Bronchial epithelial cell (primary cell): ENCODE results near the gene CDSN. TPM values are rescaled to one million over a fixed set of nuclear protein-coding genes. Genes with fewer than 3 reads are reported as not detected.
A peak's percentile ranks its signal among the peaks of the same experiment; 100 is the strongest.

Source experiments
- DNase-seq: peaks from one replicate; pipeline ENCODE4 v3.0.0-alpha.2; 2010; ENCODE audit warnings: low read depth
- FAIRE-seq: peaks from 2 replicates; lab custom pipeline; 2011; peaks lifted over from hg19 to GRCh38; lab: Jason Lieb, UNC
- H3K27me3 ChIP-seq: 2 replicates; pipeline ENCODE4 v1.5.1; 2011; ENCODE audit warnings: low read length; ENCODE audit not compliant: control insufficient read depth, insufficient read depth
- H3K36me3 ChIP-seq: 2 replicates; pipeline ENCODE4 v1.5.1; 2011; ENCODE audit warnings: low read length; ENCODE audit not compliant: control insufficient read depth, insufficient read depth
- H3K4me3 ChIP-seq: 2 replicates; pipeline ENCODE4 v1.5.1; 2011; ENCODE audit warnings: mild to moderate bottlenecking, low read depth, low read length, control low read depth
- CTCF ChIP-seq: IDR thresholded peaks from 2 replicates; pipeline ENCODE4 v1.5.1; 2011; ENCODE audit warnings: mild to moderate bottlenecking, moderate library complexity, low read length, control low read depth, inconsistent platforms; ENCODE audit not compliant: insufficient read depth, severe bottlenecking
- total RNA-seq: library from RNA; depleted of rRNA; stranded (reverse); fragments of >200 nt; gene quantifications from 2 replicates; pipeline ENCODE4 v1.2.1, GENCODE V29; 2014

CDSN gene
- total RNA-seq, 1 donor from 2014 or later, result not detected

GRCh38 chr6:31130751-31131150 is 10.5 kb upstream of the CDSN start:
- FAIRE-seq, result no peak
- no peak for DNase-seq
- no peaks in the 10 kb centered on the region for H3K27me3 ChIP-seq
- H3K36me3 ChIP-seq, result peaks cover 1% of the 10 kb centered on the region
- no peak for TF ChIP-seq CTCF
- no peak overlapping the region for H3K4me3 ChIP-seq

GRCh38 chr6:31129130-31129529 is 8.9 kb upstream of the CDSN start:
- DNase-seq, result peak; percentile 25
- Histone ChIP-seq H3K36me3 (peaks cover 1% of the 10 kb centered on the region), H3K27me3 (no peaks in the 10 kb centered on the region), H3K4me3 (no peak overlapping the region)
- TF ChIP-seq CTCF, result no peak
- FAIRE-seq, result no peak

GRCh38 chr6:31128093-31128676 is 7.9 kb upstream of the CDSN start:
- no peak for FAIRE-seq
- Histone ChIP-seq H3K27me3 (no peaks in the 10 kb centered on the region), H3K36me3 (peaks cover 1% of the 10 kb centered on the region), H3K4me3 (no peak overlapping the region)
- DNase-seq, result peak; percentile 52
- peak; percentile 94 for TF ChIP-seq CTCF

GRCh38 chr6:31126396-31127175 is 6.3 kb upstream of the CDSN start:
- DNase-seq (no peak), FAIRE-seq (no peak)
- H3K36me3 ChIP-seq, result peaks cover 1% of the 10 kb centered on the region
- H3K4me3 ChIP-seq, result no peak overlapping the region
- H3K27me3 ChIP-seq, result no peaks in the 10 kb centered on the region
- no peak for TF ChIP-seq CTCF

GRCh38 chr6:31125586-31126363 is 5.5 kb upstream of the CDSN start:
- Histone ChIP-seq H3K36me3 (peaks cover 1% of the 10 kb centered on the region), H3K27me3 (no peaks in the 10 kb centered on the region), H3K4me3 (no peak overlapping the region)
- peak; percentile 90 for DNase-seq
- no peak for TF ChIP-seq CTCF
- FAIRE-seq, result no peak
